HCT116 (cell line): ENCODE data around the gene CD82. TPM values are rescaled to one million over a fixed set of nuclear protein-coding genes. Genes with fewer than 3 reads are reported as not detected.

Experiments used
- ATAC-seq: fragments of 200-7000 bp; cut with Tn5 transposase; 2 replicates; pipeline ENCODE4 v1.9.1; 2020; ENCODE audit warnings: mild to moderate bottlenecking, moderate library complexity
- BruUV-seq: library from RNA; stranded (reverse); fragments of 400-500 nt; replicated peaks from 2 replicates; lab custom pipeline; 2021; lab: Mats Ljungman, UMichigan
- CTCF ChIA-PET: fragments of 300-600 bp; sonication (Branson Sonifier 250); formaldehyde crosslinking; loops from one replicate; lab custom pipeline; 2021; ENCODE audit warnings: antibody characterized with exemption; lab: Charles Lee
- POLR2A ChIA-PET: fragments of 300-600, 350-600 bp; sonication (Branson Sonifier 250); formaldehyde crosslinking; loops from one replicate; lab custom pipeline; 2021; ENCODE audit warnings: antibody characterized with exemption; lab: Charles Lee
- RAD21 ChIA-PET, 2 experiments: fragments of 300-600 bp; sonication (Branson Sonifier 250); formaldehyde crosslinking; loops; one replicate each; lab custom pipeline; 2023; ENCODE audit warnings: low total read pairs in 2 of 2; ENCODE audit not compliant: uncharacterized antibody in 2 of 2, unreplicated experiment in 2 of 2, low non-redundant PET in 1 of 2; lab: Charles Lee
- DNase-seq: peaks from one replicate; pipeline ENCODE4 v3.0.0-alpha.2; 2010; ENCODE audit warnings: low read depth, low spot score
- H2AFZ ChIP-seq: fragments of 200-600 bp; shearing (Covaris generic), sonication (generic); 2 replicates; pipeline ENCODE4 v1.6.1; 2017; ENCODE audit warnings: low read depth, mixed run types, mixed read lengths, antibody characterized with exemption, low read length; ENCODE audit not compliant: poor library complexity, severe bottlenecking
- H3K27ac ChIP-seq: 2 replicates; pipeline ENCODE4 v1.5.1; 2012; ENCODE audit warnings: low read depth, low read length
- H3K27me3 ChIP-seq: fragments of 200-600 bp; sonication (generic); 2 replicates; pipeline ENCODE4 v1.6.1; 2016; ENCODE audit warnings: mixed run types, low read length, mixed read lengths; ENCODE audit not compliant: insufficient read depth
- H3K36me3 ChIP-seq, 2 experiments: fragments of 200-500 bp in 1 of 2; fragments of 200-600 bp in 1 of 2; sonication (Bioruptor generic) in 1 of 2; sonication (generic) in 1 of 2; 2 replicates each; pipeline versions ENCODE4 v1.5.1 to v1.6.1; 2014 to 2016; ENCODE audit warnings: low read length in 2 of 2, inconsistent platforms in 1 of 2, mixed read lengths in 1 of 2, mixed run types in 1 of 2; ENCODE audit not compliant: insufficient read depth in 2 of 2, control insufficient read depth in 1 of 2
- H3K4me1 ChIP-seq, 2 experiments: fragments of 200-600 bp in 1 of 2; sonication (generic) in 1 of 2; 2 replicates each; pipeline versions ENCODE4 v1.5.1 to v1.6.1; 2012 to 2017; ENCODE audit warnings: low read length in 2 of 2, inconsistent platforms in 1 of 2, mild to moderate bottlenecking in 1 of 2, mixed read lengths in 1 of 2, mixed run types in 1 of 2, moderate library complexity in 1 of 2; ENCODE audit not compliant: insufficient read depth in 2 of 2, control insufficient read depth in 1 of 2
- H3K4me2 ChIP-seq: fragments of 200-600 bp; sonication (generic); 2 replicates; pipeline ENCODE4 v1.6.1; 2017; ENCODE audit warnings: mixed run types, low read length, mixed read lengths
- H3K4me3 ChIP-seq, 2 experiments: fragments of 200-600 bp in 1 of 2; sonication (generic) in 1 of 2; replicated peaks in 1 of 2; 2 replicates each; pipeline ENCODE4 v1.5.1; 2011 to 2016; ENCODE audit warnings: low read length in 2 of 2, control low read depth in 1 of 2, low read depth in 1 of 2, mild to moderate bottlenecking in 1 of 2, mixed read lengths in 1 of 2, mixed run types in 1 of 2
- H3K79me2 ChIP-seq: fragments of 200-600 bp; sonication (generic); 2 replicates; pipeline ENCODE4 v1.6.1; 2017; ENCODE audit warnings: mild to moderate bottlenecking, mixed run types, low read length, moderate library complexity, mixed read lengths; ENCODE audit not compliant: insufficient read depth
- H3K9ac ChIP-seq: fragments of 200-600 bp; sonication (generic); 2 replicates; pipeline ENCODE4 v1.6.1; 2016; ENCODE audit warnings: low read length, mixed read lengths
- H3K9me2 ChIP-seq: fragments of 200-600 bp; sonication (generic), shearing (Covaris generic); 2 replicates; pipeline ENCODE4 v1.6.1; 2017; ENCODE audit warnings: mixed run types, mild to moderate bottlenecking, moderate library complexity; ENCODE audit not compliant: insufficient read depth
- H3K9me3 ChIP-seq, 2 experiments: fragments of 200-500 bp in 1 of 2; fragments of 200-600 bp in 1 of 2; sonication (Bioruptor generic) in 1 of 2; sonication (generic) in 1 of 2; 2 replicates each; pipeline ENCODE4 v1.6.1; 2014 to 2017; ENCODE audit warnings: low read length in 2 of 2, mixed read lengths in 2 of 2, inconsistent platforms in 1 of 2, low read depth in 1 of 2, mild to moderate bottlenecking in 1 of 2, mixed run types in 1 of 2, moderate library complexity in 1 of 2; ENCODE audit not compliant: control insufficient read depth in 1 of 2, insufficient read depth in 1 of 2
- H4K20me1 ChIP-seq: fragments of 200-600 bp; sonication (generic), shearing (Covaris generic); 2 replicates; pipeline ENCODE4 v1.6.1; 2017; ENCODE audit warnings: mixed run types, mild to moderate bottlenecking, moderate library complexity; ENCODE audit not compliant: insufficient read depth
- CBX3 ChIP-seq: IDR thresholded peaks from 2 replicates; pipeline ENCODE4 v1.6.1; 2012; ENCODE audit warnings: low read depth
- CTCF ChIP-seq, 3 experiments: fragments of 200-600 bp in 1 of 3; sonication (generic) in 1 of 3; IDR thresholded peaks in 2 of 3; conservative IDR thresholded peaks in 1 of 3; 2 replicates each; pipeline ENCODE4 v1.5.1; 2012 to 2017; ENCODE audit warnings: low read depth in 2 of 3, low read length in 2 of 3, antibody characterized with exemption in 1 of 3, borderline replicate concordance in 1 of 3, control low read depth in 1 of 3, mild to moderate bottlenecking in 1 of 3, mixed read lengths in 1 of 3, mixed run types in 1 of 3, moderate library complexity in 1 of 3; ENCODE audit not compliant: insufficient read depth in 1 of 3
- EGR1 ChIP-seq: IDR thresholded peaks from 2 replicates; pipeline ENCODE4 v1.6.1; 2012; ENCODE audit warnings: low read depth
- ELF1 ChIP-seq: IDR thresholded peaks from 2 replicates; pipeline ENCODE4 v1.6.1; 2012; ENCODE audit warnings: low read depth, borderline replicate concordance
- EZH2phosphoT487 ChIP-seq: fragments of 200-600 bp; IDR thresholded peaks from 2 replicates; pipeline ENCODE4 v1.6.1; 2018; ENCODE audit warnings: antibody characterized with exemption, borderline replicate concordance
- FOSL1 ChIP-seq: IDR thresholded peaks from 2 replicates; pipeline ENCODE4 v1.6.1; 2012; ENCODE audit warnings: low read depth
- JUND ChIP-seq: IDR thresholded peaks from 2 replicates; pipeline ENCODE4 v1.6.1; 2012
- POLR2A ChIP-seq: IDR thresholded peaks from 2 replicates; pipeline ENCODE4 v1.7.0; 2011; ENCODE audit warnings: borderline replicate concordance; ENCODE audit not compliant: insufficient read depth, insufficient read length; ENCODE audit errors: extremely low read depth
- RAD21 ChIP-seq: IDR thresholded peaks from 2 replicates; pipeline ENCODE4 v1.6.1; 2012; ENCODE audit warnings: low read depth, mild to moderate bottlenecking
- REST ChIP-seq: IDR thresholded peaks from 2 replicates; pipeline ENCODE4 v1.6.1; 2012; ENCODE audit warnings: low read depth
- SP1 ChIP-seq: IDR thresholded peaks from 2 replicates; pipeline ENCODE4 v1.6.1; 2012; ENCODE audit warnings: low read depth
- TCF7L2 ChIP-seq: IDR thresholded peaks from 2 replicates; pipeline ENCODE4 v1.7.0; 2011; ENCODE audit warnings: borderline replicate concordance, inconsistent platforms; ENCODE audit not compliant: insufficient read depth, insufficient read length; ENCODE audit errors: extremely low read depth
- YY1 ChIP-seq: IDR thresholded peaks from 2 replicates; pipeline ENCODE4 v1.6.1; 2011; ENCODE audit warnings: low read length, low read depth, moderate library complexity, mild to moderate bottlenecking; ENCODE audit not compliant: insufficient replicate concordance; ENCODE audit errors: extremely low read depth
- intact Hi-C: fragments of 100-400 bp; cut with micrococcal nuclease; formaldehyde crosslinking; loops from 2 replicates; pipeline ENCODE4 v1.10.0; 2022
- total RNA-seq: library from RNA; stranded (reverse); gene quantifications from one replicate; pipeline ENCODE4 v1.2.1, GENCODE V29; 2021; ENCODE audit not compliant: unreplicated experiment

Gene CD82
- total RNA-seq, 1 experiment from 2014 or later, result 16.7 TPM

- DNase-seq, result no peak
- Histone ChIP-seq H3K9me2 (no peaks in the 10 kb centered on the region), H3K27ac (no peak overlapping the region), H2AFZ (no peak overlapping the region), H3K4me1 (no peaks in the 10 kb centered on the region), H3K4me3 (no peak overlapping the region), H3K9ac (no peak overlapping the region), H3K4me2 (no peak overlapping the region), H3K36me3 (no peaks in the 10 kb centered on the region), H4K20me1 (no peaks in the 10 kb centered on the region), H3K9me3 (no peaks in the 10 kb centered on the region), H3K79me2 (no peaks in the 10 kb centered on the region), H3K27me3 (no peaks in the 10 kb centered on the region)
- ChIA-PET CTCF (no interaction called here), RAD21 (no interaction called here), POLR2A (no interaction called here)
- no TSS peak for BruUV-seq
- ATAC-seq, result no peak
- no peak for TF ChIP-seq FOSL1
- intact Hi-C loops, result no loop called here
Observed at GRCh38 chr11:44595006-44595405, 29.5 kb downstream of the CD82 start.

- no peak for ATAC-seq
- H2AFZ ChIP-seq, result no peak overlapping the region
- ChIA-PET CTCF (no interaction called here), POLR2A (no interaction called here), RAD21 (no interaction called here)
- no peak overlapping the region for H3K4me3 ChIP-seq
- no peak for DNase-seq
- TF ChIP-seq REST (no peak), RAD21 (no peak), SP1 (no peak), TCF7L2 (no peak), JUND (no peak), EGR1 (no peak), CBX3 (no peak), POLR2A (no peak), CTCF (IDR thresholded peaks at IDR 0.05 in 2 of 3, conservative IDR thresholded peaks at IDR 0.05 in 1 of 3; ENCODE audit: borderline replicate concordance in 1 of 3, insufficient read depth in 1 of 3, low read depth in 2 of 3, low read length in 2 of 3) (no peak), YY1 (no peak), EZH2phosphoT487 (no peak), ELF1 (no peak)
- no peaks in the 10 kb centered on the region for H3K27me3 ChIP-seq
- no TSS peak for BruUV-seq
- no peaks in the 10 kb centered on the region for H3K9me2 ChIP-seq
- H3K4me1 ChIP-seq, result no peaks in the 10 kb centered on the region
- no peak overlapping the region for H3K9ac ChIP-seq
- intact Hi-C loops, result no loop called here
- H3K36me3 ChIP-seq, result no peaks in the 10 kb centered on the region
- H3K9me3 ChIP-seq, result no peaks in the 10 kb centered on the region
- H3K79me2 ChIP-seq, result no peaks in the 10 kb centered on the region
- no peak overlapping the region for H3K4me2 ChIP-seq
- H4K20me1 ChIP-seq, result no peaks in the 10 kb centered on the region
- no peak overlapping the region for H3K27ac ChIP-seq
Observed at GRCh38 chr11:44595964-44596381, 30.5 kb downstream of the CD82 start.
